Occipital lobe (tissue), 2 donors: ENCODE data around the gene PTP4A2. TPM values are rescaled to one million over a fixed set of nuclear protein-coding genes. Genes with fewer than 3 reads are reported as not detected.

ENCODE experiments used
- DNase-seq: peaks from one replicate; lab custom pipeline; 2025; lab: John Stamatoyannopoulos, UW
- total RNA-seq: library from RNA; depleted of rRNA; stranded (reverse); fragments of >200 nt; gene quantifications from one replicate; pipeline ENCODE4 v1.2.3, GENCODE V29; 2014

Gene PTP4A2
- total RNA-seq, 1 donor from 2014 or later = 551 TPM

DNA sequence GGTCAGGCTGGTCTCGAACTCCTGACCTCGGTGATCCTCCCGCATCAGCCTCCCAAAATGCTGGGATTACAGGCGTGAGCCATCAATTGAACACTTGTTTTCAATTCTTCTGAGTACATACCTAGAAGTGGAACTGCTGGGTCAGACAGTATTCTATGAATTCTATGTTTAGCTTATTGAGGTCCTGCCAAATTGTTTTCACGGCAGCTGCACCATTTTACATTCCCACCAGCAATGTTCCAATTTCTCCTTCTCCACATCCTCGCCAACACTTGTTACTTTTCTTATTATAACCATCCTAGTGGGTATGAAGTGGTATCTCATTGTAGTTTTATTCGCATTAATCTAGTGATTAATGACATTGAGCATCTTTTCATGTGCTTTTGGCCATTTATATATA lies 49.9 kb downstream of the PTP4A2 start:
- no peak for DNase-seq

DNA sequence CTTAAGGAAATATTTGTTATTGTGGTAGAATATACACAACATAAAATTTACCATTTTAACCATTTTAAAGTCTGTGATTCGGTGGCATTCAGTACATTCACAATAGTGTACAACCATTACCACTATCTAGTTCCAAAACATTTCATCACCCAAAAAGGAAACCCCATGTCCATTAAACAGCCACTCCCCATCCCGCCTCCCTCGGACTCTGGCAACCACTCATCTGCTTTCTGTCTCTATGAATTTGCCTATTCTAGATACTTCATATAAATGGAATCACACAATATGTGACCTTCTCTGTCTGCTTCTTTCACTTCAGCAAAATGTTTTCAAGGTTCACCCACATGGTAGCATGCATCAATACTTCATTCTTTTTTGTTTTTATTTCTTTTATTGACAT lies 51.3 kb downstream of the PTP4A2 start:
- no peak for DNase-seq

DNA sequence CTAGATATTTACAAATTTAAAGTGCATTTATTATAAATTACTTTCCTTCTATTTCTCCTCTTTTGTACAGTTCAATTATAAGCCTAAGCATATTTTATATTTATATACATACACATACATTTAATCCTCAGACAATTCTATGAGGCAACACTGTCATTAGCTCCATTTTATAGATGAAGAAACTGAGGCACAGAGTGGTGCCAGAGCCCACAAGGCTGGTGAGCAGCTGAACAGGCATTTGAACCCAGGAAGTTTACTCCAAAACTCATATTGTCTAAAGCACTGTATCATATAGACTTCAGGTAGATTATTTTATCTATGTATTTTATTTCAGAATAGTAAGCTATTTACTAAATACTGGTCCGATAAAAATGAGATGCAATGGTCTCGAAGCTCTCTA lies 52.3 kb downstream of the PTP4A2 start:
- DNase-seq = no peak

DNA sequence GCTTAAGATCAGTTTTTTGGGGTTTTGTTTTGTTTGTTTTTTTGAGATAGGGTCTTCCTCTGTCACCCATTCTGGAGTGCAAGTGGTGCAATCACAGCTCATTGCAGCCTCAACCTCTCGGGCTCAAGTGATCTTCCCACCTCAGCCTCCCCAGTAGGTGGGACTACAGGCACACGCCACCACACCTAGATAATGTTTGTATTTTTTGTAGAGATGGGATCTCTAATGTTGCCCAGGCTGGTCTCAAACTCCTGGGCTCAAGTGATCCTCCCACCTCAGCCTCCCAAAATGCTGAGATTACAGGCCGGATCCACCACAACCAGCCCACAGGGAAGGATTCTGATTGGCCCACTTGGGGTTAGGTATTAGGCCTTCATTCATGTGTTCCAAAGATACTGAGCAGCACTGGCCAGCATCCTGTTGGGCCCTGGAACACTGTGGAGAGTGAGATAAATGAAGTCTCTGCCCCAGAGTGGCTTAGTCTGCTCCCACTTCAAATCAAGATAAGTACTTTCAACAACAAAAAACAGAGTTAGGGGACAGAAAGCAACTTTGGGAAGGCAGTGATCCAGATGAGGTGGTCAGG lies 54.7 kb downstream of the PTP4A2 start:
- DNase-seq = no peak

DNA sequence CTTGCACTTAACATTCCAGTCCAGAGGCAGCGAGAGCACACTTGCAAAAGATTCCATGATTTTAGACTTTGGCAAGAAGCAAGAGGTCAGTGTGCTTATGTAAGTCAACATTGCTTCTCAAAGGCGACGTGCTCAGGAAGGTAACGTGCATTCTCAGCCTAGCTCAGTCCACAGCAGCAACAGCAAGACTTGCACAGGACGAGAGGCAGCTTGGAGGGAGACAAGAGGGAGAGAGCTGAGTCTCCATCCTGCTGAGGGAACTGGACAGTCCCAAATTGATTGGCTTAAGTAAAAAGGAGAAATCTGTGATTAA lies 56.5 kb downstream of the PTP4A2 start:
- no peak for DNase-seq

DNA sequence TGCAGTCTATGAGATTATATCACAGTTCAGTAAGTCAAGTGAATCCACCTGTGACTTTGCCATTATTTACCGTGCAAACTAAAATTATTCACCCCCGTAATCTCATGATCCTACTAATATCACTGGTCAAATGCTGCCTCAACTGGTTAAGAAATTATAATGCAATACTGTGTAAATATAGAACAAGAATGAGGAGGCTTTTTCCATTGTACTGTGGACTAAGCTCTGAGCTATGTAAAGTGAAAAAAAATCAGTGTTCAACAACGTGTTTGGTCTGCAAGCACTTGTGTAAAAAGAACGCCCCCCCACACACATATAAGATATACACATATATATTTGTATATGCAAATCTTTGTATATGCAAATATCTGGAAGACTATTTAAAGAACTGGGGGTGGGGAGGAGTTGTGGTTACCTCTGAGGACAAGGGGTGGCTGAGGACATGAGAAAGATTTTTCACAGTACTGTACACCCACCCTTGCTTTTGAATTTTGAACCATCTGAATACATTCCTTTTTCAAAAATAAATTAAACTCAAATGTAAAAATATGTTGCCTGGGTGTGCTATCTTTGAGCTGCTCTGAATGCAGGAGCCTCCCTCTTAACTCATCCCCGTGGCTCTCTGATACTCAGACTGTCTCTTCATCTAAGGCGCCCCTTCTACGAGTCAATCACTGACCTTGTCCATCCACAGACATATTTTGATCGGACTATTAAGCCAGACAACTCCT lies 57.0 kb downstream of the PTP4A2 start:
- DNase-seq = no peak

DNA sequence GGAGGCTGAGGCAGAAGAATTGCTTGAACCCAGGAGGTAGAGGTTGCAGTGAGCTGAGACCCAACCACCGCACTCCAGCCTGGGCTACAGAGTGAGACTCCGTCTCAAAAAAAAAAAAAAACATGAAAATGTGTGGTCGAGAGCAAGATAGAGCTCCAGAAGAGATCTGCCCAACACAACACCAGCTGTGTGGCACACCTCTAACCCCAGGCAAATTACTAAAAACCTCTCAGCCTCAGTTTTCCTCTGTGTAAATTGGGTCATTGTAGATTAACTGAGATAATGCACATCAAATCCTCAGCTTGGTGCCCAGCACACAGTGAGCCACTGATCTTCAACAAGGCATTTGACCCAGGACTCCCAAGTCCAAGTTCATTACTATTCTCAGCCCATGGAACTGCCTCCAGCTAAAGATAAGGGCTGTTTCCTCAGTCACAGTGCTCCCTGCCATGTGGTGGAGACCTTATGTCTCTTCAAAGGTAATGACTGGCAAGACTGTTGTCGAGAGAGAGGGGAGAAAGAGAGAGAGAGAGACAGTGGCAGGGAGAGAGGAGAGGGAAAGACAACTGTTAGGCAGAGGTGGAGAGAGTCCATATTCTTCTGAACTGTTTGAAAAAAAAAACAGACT lies 58.1 kb downstream of the PTP4A2 start:
- no peak for DNase-seq

DNA sequence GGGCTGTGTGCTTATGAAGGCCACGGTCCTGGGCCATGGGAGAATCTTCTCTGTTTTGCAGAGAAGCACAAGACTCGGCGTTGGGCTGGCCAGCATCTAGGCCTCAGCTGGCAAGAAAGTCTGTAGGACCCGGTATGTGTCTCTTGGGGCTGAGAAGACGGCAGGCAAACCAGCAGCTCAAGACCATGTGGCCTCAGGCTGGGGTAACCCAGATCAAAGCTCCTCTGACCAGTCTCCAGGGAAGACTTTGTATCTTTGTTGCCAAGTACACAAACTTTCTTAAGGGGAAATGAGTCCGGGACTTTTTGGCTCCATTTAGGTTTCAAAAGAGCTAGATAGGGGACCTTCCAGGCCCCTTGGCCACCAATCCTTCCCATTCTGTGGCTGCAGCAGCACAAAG lies 60.1 kb downstream of the PTP4A2 start:
- DNase-seq = no peak

DNA sequence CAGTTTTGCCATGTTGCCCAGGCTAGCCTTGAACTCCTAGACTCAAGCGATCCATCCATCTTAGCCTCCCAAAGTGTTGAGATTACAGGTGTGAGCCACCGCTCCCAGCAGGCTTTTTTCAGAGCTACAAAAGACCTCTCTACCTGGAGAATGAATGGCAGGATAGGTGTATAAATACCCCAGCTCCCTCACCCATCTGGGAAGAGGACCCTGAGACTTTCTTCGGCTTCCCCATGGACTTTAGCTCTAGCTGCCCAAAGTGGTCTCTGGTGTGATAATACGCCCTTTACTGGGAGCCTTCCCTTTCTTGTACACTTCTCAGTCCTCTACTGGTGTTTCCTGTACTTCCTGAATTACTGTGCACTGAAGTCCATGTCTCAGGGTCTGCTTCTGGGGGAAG lies 60.6 kb downstream of the PTP4A2 start:
- DNase-seq = no peak

DNA sequence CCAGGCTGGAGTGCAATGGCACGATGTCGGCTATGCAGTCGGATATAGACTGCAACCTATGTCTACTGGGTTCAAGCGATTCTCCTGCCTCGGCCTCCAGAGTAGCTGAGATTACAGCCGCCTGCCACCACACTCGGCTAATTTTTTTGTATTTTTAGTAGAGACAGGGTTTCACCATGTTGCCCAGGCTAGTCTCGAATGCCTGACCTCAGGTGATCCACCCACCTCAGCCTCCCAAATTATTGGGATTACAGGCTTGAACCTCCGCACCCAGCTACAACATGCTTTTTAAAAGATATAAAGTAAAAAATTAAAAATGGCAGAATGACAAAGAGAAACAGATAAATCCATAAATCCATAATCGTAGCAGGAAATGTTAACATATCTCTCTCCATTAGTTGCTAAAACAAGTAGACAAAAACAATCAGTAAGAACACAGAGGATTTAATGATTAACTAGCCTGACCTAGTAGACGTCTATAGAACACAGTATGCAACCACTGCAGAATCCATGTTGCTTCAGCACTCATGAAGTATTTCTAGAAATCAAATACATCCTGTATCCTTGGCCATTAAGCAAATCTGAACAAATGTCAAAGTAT lies 62.4 kb downstream of the PTP4A2 start:
- no peak for DNase-seq

DNA sequence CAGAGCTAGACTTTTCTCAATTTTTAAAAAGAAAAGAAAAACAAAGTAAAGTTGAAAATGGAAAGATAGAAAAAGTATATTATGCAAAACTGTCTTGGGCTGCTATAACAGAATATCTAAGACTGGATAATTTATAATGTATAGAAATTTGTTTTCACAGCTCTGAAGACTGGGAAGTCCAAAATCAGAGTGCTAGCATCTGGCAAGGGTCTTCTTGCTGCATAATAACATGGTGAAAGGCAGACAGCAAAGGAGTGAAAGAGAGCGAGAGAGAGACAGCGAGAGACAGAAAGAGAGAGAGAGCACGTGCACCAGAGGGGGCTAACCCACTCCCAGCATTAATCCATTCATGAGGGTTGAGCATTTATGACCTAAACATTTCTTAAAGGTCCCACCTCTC lies 63.2 kb downstream of the PTP4A2 start:
- DNase-seq = no peak

DNA sequence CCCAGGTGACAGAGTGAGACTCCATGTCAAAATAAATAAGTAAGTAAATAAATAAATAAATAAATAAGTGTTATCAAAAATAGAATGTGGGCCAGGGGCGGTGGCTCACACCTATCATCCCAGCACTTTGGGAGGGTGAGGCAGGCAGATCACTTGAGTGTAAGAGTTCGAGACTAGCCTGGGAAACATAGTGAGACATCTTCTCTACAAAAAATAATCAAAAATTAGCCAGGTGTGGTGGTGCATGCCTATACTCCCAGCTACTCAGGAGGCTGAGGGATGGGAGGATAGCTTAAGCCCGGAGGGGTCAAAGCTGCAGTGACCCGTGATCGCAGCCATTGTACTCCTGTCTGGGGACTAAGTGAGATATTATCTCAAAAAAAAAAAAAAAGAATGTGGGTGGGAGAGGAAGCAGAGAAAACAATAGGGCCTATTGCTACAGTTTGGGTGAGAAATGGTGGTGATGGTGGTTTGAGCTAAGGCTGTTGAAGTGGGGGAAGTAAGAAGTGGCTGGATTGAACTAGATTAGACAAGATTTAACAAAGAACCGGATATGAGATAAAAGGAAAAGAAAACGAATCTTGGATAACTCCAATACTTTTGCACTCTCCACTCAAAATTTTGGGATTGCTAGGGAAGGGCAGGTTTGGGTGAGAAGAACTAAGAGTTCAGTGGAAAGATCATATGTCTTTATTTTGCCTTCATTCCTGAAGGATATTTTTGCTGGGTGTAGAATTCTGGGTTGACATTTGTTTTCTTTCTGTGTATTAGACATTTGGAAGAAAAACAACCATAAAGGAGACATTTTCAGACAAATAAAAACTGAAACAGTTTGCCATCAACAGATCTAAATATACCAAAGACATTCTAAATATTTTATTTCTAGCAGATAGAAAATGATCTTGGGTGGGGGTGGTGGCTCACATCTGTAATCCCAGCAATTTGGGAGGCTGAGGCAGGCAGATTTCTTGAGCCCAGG lies 65.2 kb downstream of the PTP4A2 start:
- DNase-seq = no peak

DNA sequence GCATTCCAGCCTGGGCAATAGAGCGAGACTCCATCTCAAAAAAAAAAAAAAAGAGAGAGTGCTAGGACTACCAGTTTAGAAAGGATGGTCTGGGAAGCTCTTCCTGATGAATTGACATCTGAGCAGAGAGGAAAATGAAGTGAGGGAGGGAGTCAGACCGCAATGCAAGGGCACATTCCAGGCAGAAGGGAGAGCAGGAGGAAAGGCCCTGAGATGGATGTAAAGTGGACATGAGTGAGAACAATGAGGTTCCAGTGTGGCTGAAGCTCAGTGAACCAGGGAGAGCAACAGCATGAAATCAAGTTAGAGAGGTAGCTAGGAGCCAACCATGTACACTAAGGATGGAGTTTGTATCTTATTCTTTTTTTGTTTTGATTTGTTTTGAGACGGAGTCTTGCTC lies 66.5 kb downstream of the PTP4A2 start:
- DNase-seq = no peak

DNA sequence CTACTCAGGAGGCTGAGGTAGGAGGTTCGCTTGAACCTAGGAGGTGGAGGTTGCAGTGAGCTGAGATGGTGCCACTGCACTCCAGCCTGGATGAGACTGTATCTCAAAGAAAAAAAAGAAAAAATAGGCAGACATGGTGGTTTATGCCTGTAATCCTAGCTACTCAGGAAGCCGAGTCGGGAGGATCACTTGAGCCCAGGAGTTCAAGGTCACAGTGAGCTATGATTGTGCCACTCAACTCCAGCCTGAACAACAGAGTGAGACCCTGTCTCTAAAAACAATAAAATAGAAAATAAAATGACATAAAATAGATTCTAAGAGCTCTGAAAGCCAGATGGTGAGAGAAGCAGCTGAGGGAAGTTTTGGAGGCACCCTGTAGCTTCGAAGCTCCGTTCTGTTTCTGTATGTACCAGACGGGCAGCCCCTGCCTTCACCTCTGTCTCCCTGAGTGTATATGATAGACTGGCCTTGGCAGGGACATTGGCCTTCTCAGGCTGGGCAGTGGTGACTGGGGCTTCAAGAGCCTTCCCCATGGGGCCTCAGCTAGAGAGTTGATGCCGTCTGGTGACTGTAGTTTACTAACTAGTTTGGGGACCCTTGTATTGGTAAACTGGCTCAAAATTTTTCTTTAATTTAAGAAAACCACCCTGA lies 68.0 kb downstream of the PTP4A2 start:
- DNase-seq = no peak

DNA sequence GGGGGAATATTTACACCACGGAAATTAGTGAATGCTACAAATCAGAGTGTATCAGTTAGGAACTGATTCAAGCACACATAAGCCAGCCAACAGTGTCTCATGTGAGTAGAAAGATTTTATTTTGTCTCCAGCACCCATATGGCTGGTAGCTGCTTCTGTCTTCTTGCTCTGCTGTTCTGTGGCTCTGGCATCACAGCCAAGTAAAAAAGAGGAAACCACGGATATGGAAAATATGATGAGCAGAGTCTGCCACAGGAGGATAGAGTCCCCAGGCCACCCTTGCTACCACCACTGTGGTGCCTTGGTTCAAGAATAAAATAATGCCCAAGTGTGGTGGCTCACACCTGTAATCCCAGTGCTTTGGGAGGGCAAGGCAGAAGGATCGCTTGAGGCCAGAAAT lies 68.7 kb downstream of the PTP4A2 start:
- DNase-seq = no peak

DNA sequence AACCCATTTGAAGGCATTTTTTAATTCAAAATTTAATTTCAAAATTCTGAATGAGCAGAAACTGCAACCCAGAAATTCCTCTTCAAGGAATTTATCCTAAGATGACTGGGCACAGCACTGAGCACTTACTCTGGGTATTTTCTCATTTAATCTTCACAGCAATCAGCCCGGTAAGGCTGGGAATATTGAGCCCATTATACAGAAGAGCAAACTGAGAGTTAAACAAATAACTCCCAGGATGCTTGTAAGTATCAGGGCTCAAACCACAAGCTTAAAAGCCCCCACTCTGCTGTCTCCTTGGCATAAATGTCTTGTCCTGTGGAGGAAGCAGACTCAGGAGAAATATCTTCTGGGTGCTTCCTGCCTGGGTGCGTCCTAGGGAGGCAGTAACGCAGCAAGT lies 69.3 kb downstream of the PTP4A2 start:
- no peak for DNase-seq

DNA sequence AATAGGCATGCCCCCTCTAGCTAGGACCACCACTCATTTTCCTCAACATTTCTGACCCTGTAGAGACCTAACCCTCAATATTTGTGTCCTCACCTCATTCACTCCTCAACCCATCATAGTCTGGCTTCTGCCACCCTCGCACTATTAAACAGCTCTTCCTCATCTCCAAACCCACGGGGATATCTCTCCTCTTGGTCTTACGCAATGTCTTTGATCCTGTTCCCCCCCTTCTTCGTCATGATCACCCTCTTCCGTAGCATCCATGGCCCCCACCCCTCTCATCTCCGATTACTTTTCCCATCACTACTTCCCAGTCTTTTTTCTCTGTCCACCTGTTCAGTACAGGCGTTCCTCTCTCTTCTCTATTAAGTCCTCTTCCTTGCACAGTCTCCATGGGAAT lies 70.6 kb downstream of the PTP4A2 start:
- DNase-seq = no peak

DNA sequence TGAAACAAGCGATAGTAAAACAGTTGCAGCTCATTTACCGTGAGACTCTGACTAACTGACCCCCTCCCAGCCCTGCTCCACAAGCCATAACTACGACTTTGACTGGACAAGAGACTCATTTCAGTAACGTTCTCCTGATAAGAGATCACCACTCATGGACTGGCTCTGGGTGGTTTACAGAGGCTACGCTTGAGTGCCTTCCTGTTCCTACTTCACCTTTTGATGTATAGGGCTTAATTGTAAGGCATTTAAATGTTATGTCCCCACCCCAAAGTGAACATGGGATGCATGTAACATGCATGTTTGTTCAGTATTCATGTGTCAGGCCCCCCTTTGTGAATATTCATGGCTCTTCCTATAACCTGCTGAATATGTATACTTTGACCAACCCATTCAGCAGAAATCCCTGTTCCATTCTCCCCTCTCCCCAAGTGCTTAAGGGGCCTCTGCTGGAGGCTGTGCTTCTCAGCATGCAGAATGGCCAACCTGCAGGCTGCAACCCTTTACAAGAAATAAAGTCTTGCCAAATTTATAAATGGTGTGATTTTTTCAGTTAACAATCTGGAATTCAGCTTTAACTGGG lies 71.6 kb downstream of the PTP4A2 start:
- DNase-seq = no peak

DNA sequence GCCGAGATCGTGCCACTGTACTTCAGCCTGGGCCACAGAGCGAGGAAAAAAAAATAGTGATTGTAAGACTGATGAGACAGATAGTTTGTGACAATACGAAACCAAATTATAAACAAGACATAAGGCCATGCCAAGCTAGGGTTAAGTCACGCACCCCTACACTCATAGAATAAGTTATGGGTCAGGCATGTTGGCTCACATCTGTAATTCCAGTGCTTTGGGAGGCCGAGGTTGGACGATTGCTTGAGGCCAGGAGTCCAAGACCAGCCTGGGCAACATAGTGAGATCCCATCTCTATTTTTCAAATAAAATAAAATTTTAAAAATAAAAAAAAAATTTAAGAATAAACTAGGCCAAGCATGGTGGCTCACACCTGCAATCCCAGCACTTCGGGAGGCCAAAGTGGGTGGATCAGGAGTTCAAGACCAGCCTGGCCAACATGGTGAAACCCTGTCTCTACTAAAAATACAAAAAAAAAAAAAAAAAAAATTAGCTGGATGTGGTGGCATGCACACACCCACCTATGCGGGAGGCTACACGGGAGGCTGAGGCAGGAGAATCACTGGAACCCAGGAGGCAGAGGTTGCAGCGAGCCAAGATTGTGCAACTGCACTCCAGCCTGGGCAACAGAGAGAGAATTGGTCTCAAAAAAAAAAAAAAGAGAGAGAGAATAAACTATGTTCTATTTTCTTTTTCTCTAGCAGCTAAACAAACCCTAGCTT lies 72.3 kb downstream of the PTP4A2 start:
- no peak for DNase-seq

DNA sequence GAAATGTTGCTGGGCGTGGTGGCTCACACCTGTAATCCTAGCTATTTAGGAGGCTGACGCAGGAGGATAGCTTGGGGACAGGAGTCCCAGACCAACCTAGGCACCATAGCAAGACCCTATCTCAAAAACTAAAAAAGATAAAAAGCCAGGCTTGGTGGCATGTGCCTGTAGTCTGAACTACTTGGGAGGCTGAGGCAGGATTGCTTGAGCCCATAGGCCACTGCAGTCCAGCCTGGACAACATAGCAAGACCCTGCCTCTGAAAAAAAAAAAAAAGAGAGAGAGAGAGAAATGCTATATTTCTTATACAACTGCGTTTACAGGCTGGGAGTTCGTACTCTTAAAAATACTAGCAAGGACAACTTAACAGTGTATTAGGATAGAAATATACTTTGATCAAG lies 76.1 kb downstream of the PTP4A2 start:
- no peak for DNase-seq
